ENCODE data around the gene OAS3. TPM values are rescaled to one million over a fixed set of nuclear protein-coding genes. Genes with fewer than 3 reads are reported as not detected.

Gene OAS3
- total RNA-seq, 1 donor from 2014 or later, result 20.1 TPM

DNA sequence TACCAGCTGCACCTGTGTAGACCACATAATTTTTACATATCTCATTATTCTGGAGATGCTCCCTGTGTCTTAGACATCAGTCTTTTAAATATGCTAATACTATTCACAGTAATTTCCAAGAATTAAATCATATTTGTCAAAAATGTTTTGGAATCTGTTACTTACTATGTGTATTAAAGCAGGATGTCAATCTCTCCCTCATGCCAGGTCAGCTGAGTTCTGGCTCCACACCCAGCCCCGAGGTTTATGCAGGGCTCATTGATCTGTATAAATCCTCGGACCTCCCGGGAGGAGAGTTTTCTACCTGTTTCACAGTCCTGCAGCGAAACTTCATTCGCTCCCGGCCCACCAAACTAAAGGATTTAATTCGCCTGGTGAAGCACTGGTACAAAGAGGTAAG, 67.9 kb downstream of the OAS3 start:
- Histone ChIP-seq H3K27ac (no peak overlapping the region), H3K36me3 (peaks cover 0 to 36% of the 10 kb centered on the region in 2 donors), H3K9me3 (no peaks in the 10 kb centered on the region), H3K4me3 (no peak overlapping the region), H3K4me1 (no peaks in the 10 kb centered on the region), H3K27me3 (no peaks in the 10 kb centered on the region)
- DNase-seq (ENCODE audit: extremely low spot score in 2 of 2), result no peak
- TF ChIP-seq POLR2A (IDR thresholded peaks at IDR 0.05), result no peak
- TF ChIP-seq POLR2AphosphoS5 (IDR thresholded peaks at IDR 0.05; ENCODE audit: insufficient read depth in 1 of 2, low read depth in 1 of 2), result no peak
- TF ChIP-seq CTCF (IDR thresholded peaks at IDR 0.05), result no peak
- intact Hi-C loops (cut with DNase I), result no loop called here

- no peaks in the 10 kb centered on the region for H3K27me3 ChIP-seq
- peaks cover 0 to 36% of the 10 kb centered on the region in 2 donors for H3K36me3 ChIP-seq
- H3K4me1 ChIP-seq, result no peaks in the 10 kb centered on the region
- H3K27ac ChIP-seq, result no peak overlapping the region
- H3K4me3 ChIP-seq, result no peak overlapping the region
- H3K9me3 ChIP-seq, result no peaks in the 10 kb centered on the region
- no peak for DNase-seq (ENCODE audit: extremely low spot score in 2 of 2)
- intact Hi-C loops (cut with DNase I), result no loop called here
- TF ChIP-seq POLR2AphosphoS5 (IDR thresholded peaks at IDR 0.05; ENCODE audit: insufficient read depth in 1 of 2, low read depth in 1 of 2) (no peak), CTCF (IDR thresholded peaks at IDR 0.05) (no peak), POLR2A (IDR thresholded peaks at IDR 0.05) (no peak)
Measured at GRCh38 chr12:113006641-113007040, 68.4 kb downstream of the OAS3 start.

DNA sequence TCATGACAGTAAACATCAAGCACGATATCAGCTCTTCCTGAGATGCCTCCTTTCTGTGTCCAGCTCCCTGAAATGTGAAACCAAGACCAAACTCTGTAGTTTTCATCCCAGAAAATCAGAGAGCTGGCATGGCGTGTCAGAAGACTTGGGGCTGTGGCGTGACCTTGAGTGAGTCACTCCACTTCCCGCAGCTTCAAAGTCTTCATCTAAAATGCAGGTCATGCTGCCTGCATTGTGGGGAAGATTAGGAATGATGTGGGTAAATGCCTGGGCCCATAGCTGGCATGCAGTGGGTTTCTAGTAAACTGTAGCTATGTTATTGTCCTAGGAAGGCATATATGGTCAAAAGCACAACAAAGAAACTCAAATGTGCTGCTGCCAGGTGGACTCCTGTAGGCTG, 68.9 kb downstream of the OAS3 start:
- DNase-seq (ENCODE audit: extremely low spot score in 2 of 2), result no peak
- TF ChIP-seq POLR2AphosphoS5 (IDR thresholded peaks at IDR 0.05; ENCODE audit: insufficient read depth in 1 of 2, low read depth in 1 of 2) (no peak), CTCF (IDR thresholded peaks at IDR 0.05) (no peak), POLR2A (IDR thresholded peaks at IDR 0.05) (no peak)

GRCh38 chr12:113010701-113011100, 72.4 kb downstream of the OAS3 start:
- Histone ChIP-seq H3K27ac (no peak overlapping the region), H3K4me3 (no peak overlapping the region), H3K36me3 (peaks cover 0 to 27% of the 10 kb centered on the region in 2 donors), H3K27me3 (no peaks in the 10 kb centered on the region), H3K9me3 (no peaks in the 10 kb centered on the region), H3K4me1 (no peaks in the 10 kb centered on the region)
- intact Hi-C loops (cut with DNase I), result no loop called here
- TF ChIP-seq CTCF (IDR thresholded peaks at IDR 0.05) (no peak), POLR2A (IDR thresholded peaks at IDR 0.05) (no peak), POLR2AphosphoS5 (IDR thresholded peaks at IDR 0.05; ENCODE audit: insufficient read depth in 1 of 2, low read depth in 1 of 2) (no peak)
- DNase-seq (ENCODE audit: extremely low spot score in 2 of 2), result no peak

More for the DNA sequence above, 68.9 kb downstream of the OAS3 start:
- no peak overlapping the region for H3K4me3 ChIP-seq
- H3K9me3 ChIP-seq, result no peaks in the 10 kb centered on the region
- H3K27me3 ChIP-seq, result no peaks in the 10 kb centered on the region
- peaks cover 0 to 36% of the 10 kb centered on the region in 2 donors for H3K36me3 ChIP-seq
- intact Hi-C loops (cut with DNase I), result no loop called here
- H3K4me1 ChIP-seq, result no peaks in the 10 kb centered on the region
- H3K27ac ChIP-seq, result no peak overlapping the region

DNA sequence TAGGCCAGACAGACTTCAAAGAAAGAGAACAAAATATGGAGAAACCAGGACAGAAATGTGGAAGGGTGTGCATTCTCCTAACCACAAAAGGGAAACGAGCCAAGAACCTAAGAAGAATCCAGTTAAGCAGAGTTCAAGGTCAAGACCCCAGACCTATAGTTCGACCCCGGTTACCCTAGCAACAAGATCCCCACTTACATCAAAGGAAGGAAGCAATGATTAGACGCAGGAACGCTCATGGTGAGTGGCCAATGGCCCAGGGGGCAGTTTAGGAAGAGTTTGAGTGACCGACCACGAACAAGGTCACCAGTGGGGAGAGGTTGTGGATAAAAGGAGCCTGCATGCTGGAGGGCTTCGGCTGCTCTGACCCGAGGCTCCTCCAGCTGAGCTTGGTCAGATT, 76.3 kb downstream of the OAS3 start:
- no peak for DNase-seq (ENCODE audit: extremely low spot score in 2 of 2)
- TF ChIP-seq CTCF (IDR thresholded peaks at IDR 0.05) (no peak), POLR2AphosphoS5 (IDR thresholded peaks at IDR 0.05; ENCODE audit: insufficient read depth in 1 of 2, low read depth in 1 of 2) (no peak), POLR2A (IDR thresholded peaks at IDR 0.05) (no peak)
- Histone ChIP-seq H3K27me3 (no peaks in the 10 kb centered on the region), H3K9me3 (no peaks in the 10 kb centered on the region), H3K4me1 (no peaks in the 10 kb centered on the region), H3K27ac (no peak overlapping the region), H3K36me3 (no peaks in the 10 kb centered on the region), H3K4me3 (no peak overlapping the region)
- intact Hi-C loops (cut with DNase I), result no loop called here
